ENCODE data around the gene TMCO5A. TPM values are rescaled to one million over a fixed set of nuclear protein-coding genes. Genes with fewer than 3 reads are reported as not detected.

Gene TMCO5A
- total RNA-seq, 1 experiment from 2014 or later, result not detected

DNA sequence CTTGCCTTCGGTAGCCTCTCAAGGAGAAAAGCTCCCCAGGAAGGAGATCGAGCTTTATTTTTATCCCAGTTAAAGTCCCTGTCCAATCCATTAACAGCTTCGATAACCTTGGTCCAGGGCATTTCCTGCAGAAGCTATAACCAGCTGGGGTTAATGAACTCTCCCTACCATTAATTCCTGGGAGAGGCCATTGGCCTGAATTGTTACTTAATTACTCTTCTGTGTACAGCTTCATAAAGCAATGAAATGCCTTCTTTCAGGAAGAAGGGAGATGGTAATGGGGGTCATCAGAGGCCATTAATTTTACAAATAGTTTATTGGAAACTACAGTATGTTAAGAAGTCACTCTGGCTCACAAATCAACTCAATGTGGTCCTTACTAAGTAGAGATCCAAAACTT lies 1.9 kb upstream of the TMCO5A start (continued):
- TF ChIP-seq ARID4B (CRISPR knock-in tag; IDR thresholded peaks at IDR 0.05; ENCODE audit: borderline replicate concordance), result no peak
- no peak for TF ChIP-seq CBFB (CRISPR knock-in tag; IDR thresholded peaks at IDR 0.05; ENCODE audit: low read depth)
- no peak for TF ChIP-seq FOXP4 (CRISPR knock-in tag; IDR thresholded peaks at IDR 0.05)
- no peak for TF ChIP-seq MAX (CRISPR knock-in tag; IDR thresholded peaks at IDR 0.05)
- no peak for TF ChIP-seq ZNF219 (CRISPR knock-in tag; IDR thresholded peaks at IDR 0.05; ENCODE audit: borderline replicate concordance)
- no peak for TF ChIP-seq JAZF1 (CRISPR knock-in tag; IDR thresholded peaks at IDR 0.05)
- TF ChIP-seq ZNF121 (CRISPR knock-in tag; IDR thresholded peaks at IDR 0.05), result no peak
- no peak for TF ChIP-seq SMAD4 (CRISPR knock-in tag; IDR thresholded peaks at IDR 0.05)

GRCh38 chr15:37933666-37934065 lies 774 bp upstream of the TMCO5A start:
- POLR2A ChIA-PET, result no interaction called here
- DNase-seq (ENCODE audit: low spot score) (no peak), ATAC-seq (no peak)
- H3K4me1 Mint-ChIP-seq, result peaks cover 9% of the 10 kb centered on the region
- no peak overlapping the region for H3K4me3 Mint-ChIP-seq
- no peaks in the 10 kb centered on the region for H3K36me3 Mint-ChIP-seq
- H3K27me3 Mint-ChIP-seq (ENCODE audit: low read depth), result no peaks in the 10 kb centered on the region; the same call in 1 of the 2 replicates
- H3K27ac Mint-ChIP-seq, result no peak overlapping the region
- CTCF ChIA-PET, result no interaction called here
- no peaks in the 10 kb centered on the region for H3K9me3 Mint-ChIP-seq
- no peak for TF ChIP-seq SMAD3 (CRISPR knock-in tag; IDR thresholded peaks at IDR 0.05; ENCODE audit: borderline replicate concordance)
- TF ChIP-seq ZNF671 (CRISPR knock-in tag; IDR thresholded peaks at IDR 0.05), result no peak
- no peak for TF ChIP-seq E2F1 (CRISPR knock-in tag; IDR thresholded peaks at IDR 0.05)
- TF ChIP-seq, protein P1, sequence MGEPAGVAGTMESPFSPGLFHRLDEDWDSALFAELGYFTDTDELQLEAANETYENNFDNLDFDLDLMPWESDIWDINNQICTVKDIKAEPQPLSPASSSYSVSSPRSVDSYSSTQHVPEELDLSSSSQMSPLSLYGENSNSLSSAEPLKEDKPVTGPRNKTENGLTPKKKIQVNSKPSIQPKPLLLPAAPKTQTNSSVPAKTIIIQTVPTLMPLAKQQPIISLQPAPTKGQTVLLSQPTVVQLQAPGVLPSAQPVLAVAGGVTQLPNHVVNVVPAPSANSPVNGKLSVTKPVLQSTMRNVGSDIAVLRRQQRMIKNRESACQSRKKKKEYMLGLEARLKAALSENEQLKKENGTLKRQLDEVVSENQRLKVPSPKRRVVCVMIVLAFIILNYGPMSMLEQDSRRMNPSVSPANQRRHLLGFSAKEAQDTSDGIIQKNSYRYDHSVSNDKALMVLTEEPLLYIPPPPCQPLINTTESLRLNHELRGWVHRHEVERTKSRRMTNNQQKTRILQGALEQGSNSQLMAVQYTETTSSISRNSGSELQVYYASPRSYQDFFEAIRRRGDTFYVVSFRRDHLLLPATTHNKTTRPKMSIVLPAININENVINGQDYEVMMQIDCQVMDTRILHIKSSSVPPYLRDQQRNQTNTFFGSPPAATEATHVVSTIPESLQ (CRISPR knock-in tag; IDR thresholded peaks at IDR 0.05), result no peak
- TF ChIP-seq SOX15 (CRISPR knock-in tag; IDR thresholded peaks at IDR 0.05), result no peak
- no peak for TF ChIP-seq ZSCAN18 (CRISPR knock-in tag; IDR thresholded peaks at IDR 0.05)
- no peak for TF ChIP-seq CTCF (IDR thresholded peaks at IDR 0.05)
- TF ChIP-seq IRF2 (CRISPR knock-in tag; IDR thresholded peaks at IDR 0.05; ENCODE audit: borderline replicate concordance, low read depth), result no peak
- no peak for TF ChIP-seq TCF7 (CRISPR knock-in tag; IDR thresholded peaks at IDR 0.05; ENCODE audit: low read depth)
- TF ChIP-seq, protein P2, sequence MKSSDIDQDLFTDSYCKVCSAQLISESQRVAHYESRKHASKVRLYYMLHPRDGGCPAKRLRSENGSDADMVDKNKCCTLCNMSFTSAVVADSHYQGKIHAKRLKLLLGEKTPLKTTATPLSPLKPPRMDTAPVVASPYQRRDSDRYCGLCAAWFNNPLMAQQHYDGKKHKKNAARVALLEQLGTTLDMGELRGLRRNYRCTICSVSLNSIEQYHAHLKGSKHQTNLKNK (CRISPR knock-in tag; IDR thresholded peaks at IDR 0.05), result no peak
- no peak for TF ChIP-seq ZNF416 (CRISPR knock-in tag; IDR thresholded peaks at IDR 0.05)
- TF ChIP-seq ZNF317 (CRISPR knock-in tag; IDR thresholded peaks at IDR 0.05; ENCODE audit: borderline replicate concordance, low read depth), result no peak
- TF ChIP-seq FOXP4 (CRISPR knock-in tag; IDR thresholded peaks at IDR 0.05), result no peak
- no peak for TF ChIP-seq EMX1 (CRISPR knock-in tag; IDR thresholded peaks at IDR 0.05)
